HG02938 (cell line): ENCODE results near the gene MCF2L.

Experiments
- ATAC-seq: cut with Tn5 transposase; IDR thresholded peaks from one replicate; pipeline ENCODE4 v1.9.1; 2021; ENCODE audit warnings: mild to moderate bottlenecking, moderate library complexity; ENCODE audit not compliant: unreplicated experiment

The MCF2L gene

GRCh38 chr13:113013878-113014751 is 45.1 kb downstream of the MCF2L start:
- ATAC-seq: no peak

- no peak for ATAC-seq
These were observed 46.0 kb downstream of the MCF2L start for GRCh38 chr13:113014752-113015745.

GRCh38 chr13:113015826-113016525 is 47.0 kb downstream of the MCF2L start:
- ATAC-seq: no peak

- ATAC-seq: no peak
These were observed 47.7 kb downstream of the MCF2L start for GRCh38 chr13:113016526-113017295.

DNA sequence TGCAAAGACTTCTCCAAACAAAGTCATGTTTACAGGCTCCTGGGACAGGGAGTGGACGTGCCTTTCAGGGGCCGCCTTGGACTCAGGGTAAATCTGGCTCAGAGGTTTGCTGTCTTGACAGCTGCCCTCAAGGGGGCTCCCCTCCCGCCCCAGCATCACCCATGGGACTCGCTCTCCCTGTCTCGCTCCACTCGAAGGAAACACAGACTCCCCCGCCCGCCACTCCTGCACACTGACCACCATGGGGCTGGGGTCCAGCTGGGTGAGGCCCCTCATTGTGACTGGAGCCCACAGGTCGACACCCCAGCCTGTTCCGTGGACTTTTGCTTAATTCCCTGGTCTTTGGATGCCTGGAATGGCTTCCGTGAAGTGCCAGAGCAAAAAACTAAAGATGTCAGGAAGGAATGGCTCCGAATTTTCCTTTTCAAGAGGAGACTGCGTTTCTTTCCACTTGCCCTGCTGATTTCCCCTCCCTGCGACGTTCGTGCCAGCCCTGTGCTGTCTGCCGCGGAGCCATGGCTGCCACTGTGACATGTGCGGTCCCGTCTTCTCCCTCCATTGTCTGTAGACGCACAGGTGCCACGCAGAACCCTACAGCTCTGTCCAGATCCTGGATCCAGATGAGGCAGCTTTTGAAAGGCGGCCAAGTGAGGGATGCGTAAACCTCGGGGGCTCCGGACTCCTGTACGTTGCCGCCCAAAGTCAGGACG is 48.6 kb downstream of the MCF2L start:
- no peak for ATAC-seq

- no peak for ATAC-seq
These were observed 49.9 kb downstream of the MCF2L start for GRCh38 chr13:113018676-113019465.

DNA sequence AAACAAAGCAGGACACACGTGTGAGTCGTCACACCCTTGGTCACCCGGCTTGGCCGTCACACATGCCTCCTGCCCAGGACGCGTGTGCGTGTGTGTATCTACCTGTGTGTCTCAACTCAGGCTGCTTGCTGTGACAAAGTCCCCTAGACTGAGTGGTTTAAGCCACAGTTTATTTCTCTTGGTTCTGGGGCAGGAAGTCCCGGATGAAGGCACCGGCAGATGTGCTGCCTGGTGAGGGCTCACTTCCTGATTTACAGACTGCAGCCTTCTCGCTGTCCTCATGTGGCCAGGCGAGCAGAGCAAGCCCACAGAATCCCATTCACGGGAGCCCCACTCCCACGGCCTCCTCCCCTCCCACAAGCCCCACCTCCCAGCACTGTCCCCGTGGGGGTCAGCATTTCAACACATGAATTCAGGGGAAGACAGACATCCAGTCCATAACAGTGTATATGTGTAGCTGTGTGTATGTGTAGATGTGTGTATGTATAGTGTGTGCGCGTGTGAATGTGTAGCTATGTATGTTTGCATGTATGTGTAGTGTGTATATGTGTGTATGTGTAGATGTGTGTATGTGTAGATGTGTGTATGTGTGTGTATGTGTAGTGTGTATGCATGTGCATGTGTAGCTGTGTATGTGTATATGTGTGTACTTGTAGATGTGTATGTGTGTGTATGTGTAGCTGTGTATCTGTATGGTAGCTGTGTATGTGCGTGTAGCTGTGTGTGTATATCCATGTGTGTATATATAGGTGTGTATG is 51.5 kb downstream of the MCF2L start:
- no peak for ATAC-seq

DNA sequence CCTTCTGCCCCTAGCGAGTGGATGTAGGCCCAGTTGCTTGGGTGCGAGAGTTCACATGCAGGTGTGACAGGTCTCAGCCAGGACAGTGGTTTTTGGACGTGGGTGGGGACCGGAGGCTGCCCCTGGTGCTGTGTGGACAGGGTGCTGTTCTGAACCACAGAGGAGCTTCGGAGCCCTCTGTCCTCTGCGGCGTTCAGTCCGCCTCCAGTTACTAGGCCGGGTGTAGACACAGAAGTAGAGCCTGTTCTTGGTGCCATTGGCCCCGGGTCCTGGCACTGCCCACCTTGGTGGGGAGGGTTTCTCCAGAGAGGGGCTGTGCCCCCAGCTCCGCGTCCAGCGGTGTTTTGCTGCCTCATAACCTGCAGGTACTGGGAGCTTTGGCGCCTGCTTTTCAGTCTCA is 52.4 kb downstream of the MCF2L start:
- ATAC-seq: no peak

DNA sequence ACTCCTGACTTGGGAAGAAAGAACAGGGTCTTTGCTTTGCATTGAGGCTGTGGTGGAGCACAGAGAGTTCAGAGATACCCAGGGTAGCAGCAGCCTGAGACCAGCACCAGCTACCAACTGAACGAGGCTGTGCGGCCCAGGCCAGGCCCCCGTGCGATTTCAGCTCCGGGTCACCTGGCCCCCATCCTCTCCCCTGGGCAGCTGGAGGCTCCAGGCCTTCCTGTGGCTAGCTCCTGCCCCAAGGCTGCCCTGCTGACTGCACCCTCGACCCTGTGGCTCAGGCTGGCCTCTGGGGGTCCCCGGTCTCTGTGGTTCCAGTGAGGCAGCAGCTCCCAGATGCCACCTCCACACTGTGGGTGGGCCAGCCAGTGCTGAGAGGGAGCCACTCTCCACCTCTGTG is 52.8 kb downstream of the MCF2L start:
- ATAC-seq: no peak

GRCh38 chr13:113022391-113022744 is 53.4 kb downstream of the MCF2L start:
- no peak for ATAC-seq

- no peak for ATAC-seq
These were observed 53.9 kb downstream of the MCF2L start for GRCh38 chr13:113022745-113023574.

DNA sequence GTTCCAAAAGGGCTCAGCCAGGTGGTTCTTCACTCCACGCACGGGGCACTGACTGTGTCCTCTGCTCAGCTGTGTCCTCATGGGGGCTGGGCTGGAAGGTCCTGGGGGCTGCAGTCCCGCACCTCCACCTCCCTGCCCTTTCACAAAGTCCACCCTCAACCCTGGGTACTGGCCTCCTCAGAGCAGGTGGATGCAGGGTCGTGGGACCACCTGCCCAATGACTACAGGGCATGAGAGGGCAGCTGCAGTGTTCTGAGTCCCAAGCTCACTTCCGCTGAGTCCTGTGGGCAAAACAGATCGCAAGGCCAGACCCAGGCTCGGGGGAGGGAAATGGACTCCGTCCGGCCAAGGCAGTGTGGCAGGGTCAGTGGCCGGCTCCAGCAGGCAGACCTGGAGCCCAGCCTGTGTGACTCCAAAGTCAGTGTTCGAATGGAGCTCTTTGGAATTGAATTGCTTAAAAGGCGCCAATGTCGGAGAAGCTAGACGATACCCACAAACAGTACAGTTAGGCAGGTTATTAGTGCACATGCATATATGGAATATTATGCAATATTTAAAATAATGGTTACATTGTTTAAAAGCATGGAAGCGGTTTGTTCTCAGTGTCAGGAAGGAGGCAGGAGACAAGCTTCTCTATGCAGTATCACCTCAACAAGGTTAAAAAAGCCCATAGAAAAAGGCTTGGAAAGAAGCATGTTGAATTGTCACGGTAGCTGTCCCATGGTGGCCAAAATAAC is 54.8 kb downstream of the MCF2L start:
- no peak for ATAC-seq

- ATAC-seq: no peak
These were observed 55.5 kb downstream of the MCF2L start for GRCh38 chr13:113024466-113024865.

DNA sequence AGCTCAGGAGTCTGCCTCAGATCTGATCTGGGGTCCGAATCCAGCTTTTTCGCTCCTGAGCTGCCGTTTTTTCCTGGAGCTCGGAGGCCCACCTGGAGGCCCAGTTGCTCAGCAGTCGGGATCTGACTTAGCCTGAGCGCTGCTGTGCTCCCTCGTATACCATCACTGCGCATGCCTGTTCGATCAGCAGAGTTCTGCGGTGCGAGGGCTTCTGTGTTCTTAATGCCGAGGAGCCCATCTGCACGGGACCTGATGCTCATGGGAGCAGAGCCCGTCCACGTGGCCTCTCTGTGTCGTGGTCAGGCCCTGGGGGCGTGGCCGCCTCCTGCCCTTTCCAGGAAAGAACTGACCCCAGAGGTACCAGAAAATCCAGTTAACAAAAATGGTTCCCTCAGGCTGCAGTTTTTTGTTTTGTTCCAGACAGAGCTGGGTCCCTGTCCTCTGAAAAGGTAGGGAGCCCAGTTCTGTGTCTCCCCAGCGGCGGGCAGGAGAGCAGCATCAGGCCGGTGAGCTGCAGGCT is 57.4 kb downstream of the MCF2L start:
- no peak for ATAC-seq

DNA sequence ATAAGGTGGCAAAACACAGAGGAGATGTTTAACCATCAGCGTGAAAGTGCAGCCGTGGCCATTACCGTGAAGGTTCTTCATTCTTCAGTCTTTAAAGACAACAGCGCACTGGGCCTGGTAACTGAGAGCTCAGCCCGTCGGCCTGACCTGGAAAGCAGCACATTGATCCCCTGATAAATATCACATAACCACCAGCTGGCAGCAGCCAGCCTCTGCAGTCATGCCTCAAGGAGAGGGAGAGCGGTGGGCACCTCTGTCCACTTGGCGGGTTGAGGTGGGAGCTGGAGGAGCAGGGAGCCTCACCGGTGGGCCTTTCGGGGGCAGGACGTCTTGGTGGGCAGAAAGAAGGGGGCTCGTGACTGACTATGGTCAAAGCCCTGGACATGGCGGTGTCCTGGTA is 58.1 kb downstream of the MCF2L start:
- no peak for ATAC-seq

DNA sequence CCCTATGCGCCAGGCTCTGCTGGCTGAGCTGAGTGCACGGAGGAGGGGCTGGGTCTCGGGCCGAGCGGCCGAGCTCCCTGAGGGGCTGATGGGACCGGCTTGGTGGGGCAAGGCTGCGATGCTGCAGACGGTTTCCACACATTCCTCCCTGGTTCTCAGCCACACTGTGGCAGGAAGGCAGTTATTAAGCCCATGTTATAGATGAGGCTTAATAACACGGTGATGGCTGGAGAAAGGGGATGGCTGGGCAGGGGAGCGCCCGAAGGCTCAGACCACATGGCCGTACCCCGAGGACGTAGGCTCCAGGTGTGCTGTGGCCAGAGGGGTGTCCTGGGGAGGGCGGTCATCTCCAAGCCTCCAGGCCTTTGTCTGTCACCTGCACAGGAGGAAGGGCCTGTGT is 58.6 kb downstream of the MCF2L start:
- ATAC-seq: no peak
